Right lung (tissue), 5 donors: Measurements from ENCODE around the gene IFNGR2. TPM values are rescaled to one million over a fixed set of nuclear protein-coding genes. Genes with fewer than 3 reads are reported as not detected.
"Not testable (repeated sequence)": the region's sequence is repeated elsewhere in the genome, so short reads cannot be mapped to it uniquely, and the experiment has no call there.

ENCODE experiments used
- DNase-seq, 2 donors: peaks; one replicate each; pipeline ENCODE4 v3.0.0-alpha.2; 2013
- polyA plus RNA-seq, 5 donors: library from polyadenylated mRNA; unstranded; fragments of 120-200 nt; gene quantifications; one replicate each; pipeline versions ENCODE4 v1.2.1 to v1.2.3, GENCODE V29; 2013; ENCODE audit warnings: inconsistent platforms in 1 of 5, low replicate concordance in 1 of 5; ENCODE audit not compliant: insufficient read length in 5 of 5, insufficient read depth in 1 of 5

The IFNGR2 gene
- polyA plus RNA-seq, 5 donors: 69.5 to 83.6 (median 75.5) TPM

DNA sequence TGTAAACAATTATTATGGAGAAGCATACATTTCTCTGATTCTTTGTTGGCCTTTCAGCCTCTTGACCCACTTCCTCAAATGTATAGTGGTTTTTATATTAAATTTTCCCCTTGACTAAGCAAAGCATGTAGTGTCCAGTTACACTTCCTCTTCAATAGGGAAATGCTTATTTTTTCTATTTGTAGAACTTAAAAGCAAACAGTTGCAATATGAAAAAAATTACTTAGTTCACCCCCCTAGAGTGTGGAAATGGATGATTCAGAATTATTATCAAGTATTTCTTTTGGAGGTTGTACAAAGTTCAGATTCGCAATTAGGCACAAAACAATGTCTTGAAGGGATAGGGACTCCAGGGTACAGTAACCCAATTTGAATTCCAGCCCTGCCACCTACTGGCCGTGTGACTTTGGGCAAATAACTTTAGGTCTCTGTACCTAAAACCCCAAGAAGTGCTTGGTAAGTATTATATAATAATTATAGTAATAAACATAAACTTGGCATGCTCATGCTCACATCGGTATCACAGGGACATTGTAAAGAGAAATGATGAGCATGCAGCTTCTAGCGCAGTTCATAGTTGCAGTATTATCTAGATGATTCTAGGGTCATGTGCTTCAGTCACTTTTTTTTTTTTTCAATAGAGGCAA, 28.6 kb upstream of the IFNGR2 start:
- DNase-seq: no peak

- DNase-seq: no peak
Observed at GRCh38 chr21:33375101-33375644, 28.0 kb upstream of the IFNGR2 start.

DNA sequence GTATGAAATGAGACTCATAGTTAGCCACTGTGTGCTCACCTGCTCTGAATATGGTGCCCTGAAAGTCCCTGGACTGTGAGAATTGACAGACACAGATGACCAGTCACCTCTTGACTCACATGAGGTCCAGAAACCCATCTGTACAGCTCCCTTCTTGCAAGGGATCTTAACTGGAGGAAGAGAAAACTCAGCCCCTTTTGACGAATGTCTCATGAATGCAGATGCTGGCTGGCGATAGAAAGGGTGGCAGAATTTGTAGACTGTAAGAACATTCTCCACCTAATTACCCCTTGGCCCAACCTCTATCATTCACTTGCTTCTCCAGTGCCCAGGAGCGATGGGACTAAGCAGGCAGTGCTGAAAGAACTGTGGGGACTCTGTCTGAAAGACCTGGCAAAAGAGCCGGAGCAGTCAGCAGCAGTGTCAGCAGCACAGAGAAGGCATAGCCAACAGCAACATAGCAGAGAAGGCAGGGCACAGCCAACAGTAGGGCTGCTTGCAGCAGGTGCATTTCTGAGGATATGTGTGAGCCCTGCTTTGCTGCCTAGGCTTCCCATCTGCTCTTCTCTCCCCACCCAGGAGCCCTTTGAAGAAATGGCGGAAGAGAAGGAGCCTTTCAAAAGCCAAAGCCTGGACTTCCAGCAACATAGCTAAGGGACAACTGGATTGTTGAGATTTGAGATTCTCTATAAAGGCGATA, 25.8 kb upstream of the IFNGR2 start:
- DNase-seq: no peak

DNA sequence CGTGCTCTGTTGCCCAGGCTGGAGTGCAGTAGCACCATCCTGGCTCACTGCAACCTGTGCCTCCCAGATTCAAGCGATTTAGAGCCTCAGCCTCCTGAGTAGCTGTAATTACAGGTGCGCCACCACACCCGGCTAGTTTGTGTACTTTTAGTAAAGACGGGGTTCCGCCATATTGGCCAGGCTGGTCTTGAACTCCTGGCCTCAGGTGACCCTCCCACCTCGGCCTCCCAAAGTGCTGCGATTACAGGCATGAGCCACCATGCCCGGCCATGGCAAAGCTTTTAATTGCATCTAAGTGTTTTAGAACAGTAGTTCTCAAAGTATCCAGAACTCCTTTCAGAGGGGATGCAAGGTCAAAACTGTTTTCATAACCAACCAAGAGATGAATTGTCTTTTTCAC, 25.1 kb upstream of the IFNGR2 start:
- no peak for DNase-seq

DNA sequence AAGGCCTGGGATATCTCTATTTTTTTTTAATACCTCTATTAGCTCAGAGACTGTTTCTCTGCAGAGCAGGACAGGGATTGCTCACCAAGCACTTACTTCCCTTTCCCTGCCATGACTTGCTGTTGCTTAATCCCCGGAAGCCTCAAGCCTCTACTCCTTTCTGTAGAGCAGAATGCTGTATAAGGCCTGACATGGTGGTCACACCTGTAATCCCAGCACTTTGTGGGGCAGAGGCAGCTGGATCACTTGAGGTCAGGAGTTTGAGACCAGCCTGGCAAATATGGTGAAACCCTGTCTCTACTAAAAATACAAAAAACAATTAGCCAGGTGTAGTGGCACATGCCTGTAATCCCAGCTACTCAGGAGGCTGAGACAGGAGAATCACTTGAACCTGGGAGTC, 23.3 kb upstream of the IFNGR2 start:
- DNase-seq: not testable (repeated sequence)

- DNase-seq: no peak
Observed at GRCh38 chr21:33380483-33380998, 22.7 kb upstream of the IFNGR2 start.

GRCh38 chr21:33381381-33381780, 21.8 kb upstream of the IFNGR2 start:
- DNase-seq: not testable (repeated sequence)

- no peak for DNase-seq
Observed at GRCh38 chr21:33383056-33383888, 19.9 kb upstream of the IFNGR2 start.

DNA sequence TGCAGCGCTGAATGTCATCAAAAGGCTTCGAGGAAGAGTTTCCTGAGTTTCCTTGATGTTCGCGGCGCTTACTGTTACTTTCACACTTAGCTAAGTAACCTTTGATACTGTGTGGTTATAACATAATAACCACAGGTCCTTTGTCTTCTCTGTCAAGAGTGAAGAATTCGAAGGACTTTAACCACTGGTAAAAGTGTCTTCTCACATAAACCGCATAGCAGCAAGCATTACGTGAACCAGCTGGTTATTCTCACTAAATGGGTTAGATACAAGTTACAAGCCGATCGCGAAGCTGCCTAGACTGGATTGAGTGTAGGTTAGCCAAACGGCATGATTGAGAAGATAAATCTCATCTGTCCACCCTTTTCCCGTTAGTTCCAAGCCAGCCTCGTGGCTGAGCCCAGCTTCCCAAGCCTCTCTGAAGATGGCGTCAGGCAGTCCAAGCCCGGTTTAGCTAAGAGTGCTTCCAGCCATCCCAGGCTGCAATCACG, 18.3 kb upstream of the IFNGR2 start:
- DNase-seq: no peak

GRCh38 chr21:33386222-33386784, 16.9 kb upstream of the IFNGR2 start:
- DNase-seq: no peak

GRCh38 chr21:33387294-33387693, 15.9 kb upstream of the IFNGR2 start:
- no peak for DNase-seq

DNA sequence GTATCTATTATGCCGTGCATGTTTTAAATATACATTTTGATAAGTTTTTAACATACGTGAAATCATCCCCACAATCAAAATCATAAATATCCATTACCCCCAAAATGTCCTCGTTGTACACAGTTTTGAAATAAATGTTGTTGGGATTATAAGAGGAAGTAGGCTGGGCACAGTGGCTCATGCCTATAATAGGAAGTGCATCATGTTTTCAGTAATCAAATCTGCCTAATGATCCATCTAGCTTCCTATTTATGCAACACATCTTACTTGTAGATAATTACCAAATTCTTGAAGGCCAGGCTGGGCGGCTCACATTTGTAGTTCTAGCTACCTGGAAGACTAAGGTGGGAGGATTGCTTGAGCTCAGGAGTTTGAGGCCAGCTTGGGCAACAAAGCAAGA, 15.0 kb upstream of the IFNGR2 start:
- DNase-seq: no peak

DNA sequence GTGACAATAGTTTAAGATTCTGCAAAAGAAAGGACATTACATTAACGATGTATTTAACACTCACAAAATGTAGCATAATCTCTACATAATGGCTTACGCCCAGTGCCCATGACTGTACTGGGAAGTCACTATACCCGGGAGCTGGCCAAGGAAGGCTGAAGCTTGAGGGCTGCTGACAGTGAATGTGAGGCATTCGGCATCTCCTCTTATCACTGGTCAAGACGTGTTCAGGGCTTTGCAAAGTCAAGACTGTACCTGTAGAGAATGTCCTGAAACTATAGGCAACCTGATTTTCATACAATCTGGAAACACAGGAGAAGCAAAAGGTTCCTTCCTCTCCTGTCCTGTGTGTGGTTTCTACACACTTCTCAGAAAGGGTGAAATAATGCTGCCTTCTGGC, 12.7 kb upstream of the IFNGR2 start:
- no peak for DNase-seq

DNA sequence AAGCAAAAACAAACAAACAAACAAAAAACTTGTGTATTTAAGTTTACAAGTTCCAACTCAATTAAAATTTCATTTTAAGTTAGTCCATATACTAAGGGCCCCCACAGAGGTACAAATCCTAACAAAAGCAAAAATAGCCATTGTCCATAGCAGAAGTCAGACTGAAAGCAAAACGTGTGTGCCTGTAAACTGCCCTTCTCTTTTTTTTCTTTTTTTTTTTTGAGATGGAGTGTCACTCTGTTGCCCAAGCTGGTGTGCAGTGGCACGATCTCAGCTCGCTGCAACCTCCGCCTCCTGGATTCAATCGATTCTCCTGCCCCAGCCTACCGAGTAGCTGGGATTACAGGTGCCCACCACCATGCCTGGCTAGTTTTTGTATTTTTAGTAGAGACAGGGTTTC, 11.6 kb upstream of the IFNGR2 start:
- no peak for DNase-seq

DNA sequence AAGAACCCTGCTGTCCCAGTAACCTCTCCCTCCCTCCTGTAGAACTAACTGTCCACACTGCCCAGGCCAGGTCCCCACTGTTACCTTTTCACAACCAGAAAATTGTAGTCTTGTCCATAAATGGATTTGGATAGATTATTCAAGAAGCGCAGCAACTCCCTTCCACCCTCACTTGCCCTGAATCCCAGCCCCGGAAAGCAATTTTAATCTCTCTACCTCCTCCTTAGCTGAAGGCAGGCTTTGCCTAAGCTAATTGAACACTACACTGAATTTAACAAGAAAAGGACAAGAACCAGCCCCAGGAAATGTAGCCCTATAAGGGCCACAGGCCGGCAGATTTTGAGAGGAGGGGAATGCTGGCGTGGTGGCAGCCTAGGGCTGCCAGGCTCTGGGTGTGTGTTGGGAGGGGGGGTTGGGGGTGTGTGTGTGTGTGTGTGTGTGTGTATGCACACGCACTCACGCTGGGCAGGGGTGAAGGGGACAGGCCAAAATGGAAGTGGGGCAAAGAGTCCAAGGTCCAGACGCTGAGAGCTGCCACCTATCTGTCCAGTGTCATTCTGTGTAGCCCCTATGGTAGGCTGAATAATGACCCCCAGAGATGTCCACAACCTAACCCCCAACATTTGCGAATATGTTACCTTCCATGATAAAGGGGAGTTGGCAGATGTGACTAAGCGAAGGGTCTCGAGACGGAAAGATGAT, 10.8 kb upstream of the IFNGR2 start:
- DNase-seq: no peak

DNA sequence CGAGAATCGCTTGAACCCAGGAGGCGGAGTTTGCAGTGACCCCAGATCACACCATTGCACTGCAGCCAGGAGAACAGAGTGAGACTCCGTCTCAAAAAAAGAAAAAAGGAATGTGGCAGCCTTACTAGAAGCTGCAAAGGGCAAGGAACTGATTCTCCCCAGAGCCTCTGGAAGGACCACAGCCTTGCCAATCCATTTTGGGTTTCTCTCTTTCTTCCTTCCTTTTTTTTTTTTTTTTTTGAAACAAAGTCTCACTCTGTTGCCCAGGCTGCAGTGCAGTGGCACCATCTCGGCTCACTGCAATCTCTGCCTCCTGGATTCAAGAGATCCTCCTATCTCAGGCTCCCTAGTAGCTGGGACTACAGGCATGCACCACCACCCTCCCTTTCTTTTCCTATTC, 9.9 kb upstream of the IFNGR2 start:
- no peak for DNase-seq

DNA sequence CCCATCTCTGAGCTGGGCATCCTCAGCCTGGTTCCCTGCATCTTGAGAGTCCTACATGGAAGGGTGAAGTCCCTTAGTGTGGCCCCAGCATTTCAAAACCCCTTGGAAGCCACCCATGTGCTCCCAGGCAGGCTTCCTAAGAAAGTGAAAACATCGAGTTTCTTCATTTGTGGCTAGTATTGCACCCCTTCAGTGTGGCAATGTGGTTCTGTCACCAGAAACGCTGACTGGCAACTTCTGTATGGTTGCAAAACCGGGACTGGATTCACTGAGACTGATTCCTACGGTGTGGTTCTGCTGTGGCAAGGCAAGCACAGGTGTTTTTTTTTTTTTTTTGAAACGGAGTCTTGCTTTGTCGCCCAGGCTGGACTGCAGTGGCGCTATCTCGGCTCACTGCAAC, 9.0 kb upstream of the IFNGR2 start:
- no peak for DNase-seq

DNA sequence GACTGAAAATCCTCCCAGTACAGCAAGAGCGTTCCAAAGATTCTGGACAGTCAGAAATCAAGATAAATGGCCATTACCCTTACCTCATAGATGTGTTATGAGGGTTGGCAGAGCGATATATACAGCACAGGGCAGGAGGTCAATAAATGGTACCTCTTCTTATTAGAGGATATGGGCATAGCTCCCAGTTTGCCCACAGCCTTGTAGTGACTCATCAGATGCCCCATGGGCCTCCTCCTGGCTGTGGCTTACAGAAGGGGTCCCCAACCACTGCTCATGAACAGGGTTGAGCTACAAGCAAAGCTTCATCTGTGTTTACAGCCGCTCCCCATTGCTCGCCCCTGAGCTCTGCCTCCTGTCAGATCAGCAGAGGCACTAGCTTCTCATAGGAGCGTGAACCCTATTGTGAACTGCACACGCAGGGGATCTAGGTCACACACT, 7.3 kb upstream of the IFNGR2 start:
- DNase-seq: no peak

GRCh38 chr21:33396436-33396835, 6.8 kb upstream of the IFNGR2 start:
- no peak for DNase-seq

DNA sequence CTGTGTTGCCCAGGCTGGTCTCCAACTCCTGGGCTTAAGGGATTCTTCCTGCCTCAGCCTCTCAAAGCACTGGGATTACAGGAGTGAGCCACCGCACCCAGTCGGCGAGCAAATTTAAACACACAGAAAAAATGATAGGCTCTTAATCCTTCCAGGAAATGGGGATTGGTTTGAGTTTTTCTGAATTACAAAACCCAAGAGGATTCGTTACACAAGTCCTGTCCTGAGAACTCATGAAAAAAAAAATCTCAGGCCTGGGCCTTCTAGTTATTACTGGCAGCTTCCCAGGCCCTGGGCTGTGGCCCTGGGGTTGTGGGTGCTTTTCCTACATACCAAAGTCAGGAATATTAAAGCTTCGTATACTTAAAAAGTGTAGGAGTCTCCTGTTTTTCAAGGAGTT, 6.3 kb upstream of the IFNGR2 start:
- DNase-seq: no peak

DNA sequence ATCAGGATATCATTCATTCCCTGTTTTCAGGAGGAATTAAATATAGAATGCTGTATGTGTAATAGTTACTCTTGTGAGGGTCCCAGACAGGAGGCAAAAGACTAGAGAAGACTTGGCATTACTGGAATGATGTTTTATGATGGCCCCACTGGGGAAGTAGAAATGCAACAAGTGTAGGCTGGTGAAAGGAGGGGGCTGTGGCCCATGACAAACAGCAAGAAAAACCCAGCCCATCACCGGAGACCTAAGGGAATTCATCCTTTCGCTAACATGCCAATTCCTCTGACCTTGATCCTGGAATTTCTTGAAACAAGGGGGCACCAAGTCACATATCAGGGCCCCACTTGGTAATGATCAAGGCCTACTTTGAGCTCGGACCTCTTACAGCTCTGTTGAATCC, 5.5 kb upstream of the IFNGR2 start:
- no peak for DNase-seq
